SK-MEL-5 (cell line): Measurements from ENCODE around the gene SATL1. TPM values are rescaled to one million over a fixed set of nuclear protein-coding genes. Genes with fewer than 3 reads are reported as not detected.
"Not testable (repeated sequence)": the region's sequence is repeated elsewhere in the genome, so short reads cannot be mapped to it uniquely, and the experiment has no call there.

Experiments
- DNase-seq: peaks from one replicate; pipeline ENCODE4 v3.0.0-alpha.2; 2016; ENCODE audit warnings: low read depth, low spot score
- in situ Hi-C: cut with HindIII; loops from 2 replicates; pipeline ENCODE4 v1.10.0; 2016; ENCODE audit warnings: low sequenced_read_pairs, high pct_unique_total_duplicates, low pct_unique_long_range_greater_than_20kb
- total RNA-seq: library from RNA; depleted of rRNA; stranded (reverse); fragments of >200 nt; shearing (Covaris generic); gene quantifications from 2 replicates; pipeline ENCODE4 v1.2.3, GENCODE V29; 2014

The SATL1 gene
- total RNA-seq, 1 experiment from 2014 or later: 0.05 TPM

- in situ Hi-C loops: no loop called here
- DNase-seq: peak; percentile 20
Observed at GRCh38 chrX:85114776-85115175, 128.8 kb downstream of the SATL1 start.

- DNase-seq: no peak
- in situ Hi-C loops: no loop called here
Observed at GRCh38 chrX:85114171-85114570, 129.4 kb downstream of the SATL1 start.

GRCh38 chrX:85113746-85114145, 129.8 kb downstream of the SATL1 start:
- no peak for DNase-seq
- in situ Hi-C loops: no loop called here

GRCh38 chrX:85112293-85112692, 131.3 kb downstream of the SATL1 start:
- in situ Hi-C loops: no loop called here
- no peak for DNase-seq

GRCh38 chrX:85111347-85111746, 132.2 kb downstream of the SATL1 start:
- DNase-seq: peak; percentile 18
- in situ Hi-C loops: no loop called here

GRCh38 chrX:85109235-85109634, 134.3 kb downstream of the SATL1 start:
- DNase-seq: peak; percentile 63
- in situ Hi-C loops: no loop called here

GRCh38 chrX:85108165-85108564, 135.4 kb downstream of the SATL1 start:
- no peak for DNase-seq
- in situ Hi-C loops: no loop called here

- DNase-seq: peak; percentile 6
- in situ Hi-C loops: no loop called here
Observed at GRCh38 chrX:85107407-85107806, 136.2 kb downstream of the SATL1 start.

GRCh38 chrX:85089321-85089840, 154.2 kb downstream of the SATL1 start:
- in situ Hi-C loops: no loop called here
- DNase-seq: no peak

GRCh38 chrX:85084770-85085393, 158.7 kb downstream of the SATL1 start:
- in situ Hi-C loops: no loop called here
- peak; percentile 48 for DNase-seq

GRCh38 chrX:85077247-85077646, 166.3 kb downstream of the SATL1 start:
- DNase-seq, in situ Hi-C loops: not testable (repeated sequence)

- in situ Hi-C loops: no loop called here
- DNase-seq: no peak
Observed at GRCh38 chrX:85065512-85066198, 177.9 kb downstream of the SATL1 start.

GRCh38 chrX:85052636-85053343, 190.8 kb downstream of the SATL1 start:
- in situ Hi-C loops: no loop called here
- peak; percentile 23 for DNase-seq

- in situ Hi-C loops: no loop called here
- no peak for DNase-seq
Observed at GRCh38 chrX:85052205-85052604, 191.4 kb downstream of the SATL1 start.

GRCh38 chrX:85051627-85052026, 192.0 kb downstream of the SATL1 start:
- DNase-seq: no peak
- in situ Hi-C loops: no loop called here
